NB4 (cell line): ENCODE results near the gene IL2.
A peak's percentile ranks its signal among the peaks of the same experiment; 100 is the strongest.

Experiments used
- DNase-seq: peaks from one replicate; pipeline ENCODE4 v3.0.0; 2010; ENCODE audit warnings: low read depth
- H3K4me3 ChIP-seq: one replicate; pipeline ENCODE4 v1.5.1; 2011; ENCODE audit warnings: mild to moderate bottlenecking, low read depth, low read length, moderate library complexity
- CTCF ChIP-seq: IDR thresholded peaks from one replicate; pipeline ENCODE4 v1.5.1; 2012; ENCODE audit warnings: low read depth, low read length
- MAX ChIP-seq: IDR thresholded peaks from 2 replicates; pipeline ENCODE4 v1.6.1; 2011; ENCODE audit warnings: low read depth, low read length
- MYC ChIP-seq: IDR thresholded peaks from 2 replicates; pipeline ENCODE4 v1.6.1; 2011; ENCODE audit warnings: low read depth, low read length
- POLR2A ChIP-seq: IDR thresholded peaks from 2 replicates; pipeline ENCODE4 v1.6.1; 2011; ENCODE audit warnings: mild to moderate bottlenecking; ENCODE audit not compliant: insufficient read length; ENCODE audit errors: extremely low read depth

The IL2 gene

DNA sequence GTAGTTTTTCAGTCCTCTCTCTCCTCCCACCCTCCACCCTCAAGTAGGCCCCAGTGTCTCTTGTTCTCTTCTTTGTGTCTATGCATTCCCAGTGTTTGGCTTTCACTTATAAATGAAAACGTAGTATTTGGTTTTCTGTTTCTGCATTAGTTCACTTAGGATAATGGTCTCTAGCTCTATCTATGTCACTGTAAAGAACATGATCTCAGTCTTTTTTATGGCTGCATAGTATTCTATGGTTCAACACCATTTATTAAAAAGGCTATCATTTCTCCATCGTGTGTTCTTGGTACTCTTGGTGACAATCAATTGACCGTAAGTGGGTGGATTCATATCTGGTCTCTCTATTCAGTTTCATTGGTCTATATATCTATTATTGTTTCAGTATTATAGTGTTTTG is 18.7 kb upstream of the IL2 start:
- TF ChIP-seq CTCF (no peak), MYC (no peak), MAX (no peak), POLR2A (no peak)
- no peak overlapping the region for H3K4me3 ChIP-seq
- DNase-seq, result no peak

DNA sequence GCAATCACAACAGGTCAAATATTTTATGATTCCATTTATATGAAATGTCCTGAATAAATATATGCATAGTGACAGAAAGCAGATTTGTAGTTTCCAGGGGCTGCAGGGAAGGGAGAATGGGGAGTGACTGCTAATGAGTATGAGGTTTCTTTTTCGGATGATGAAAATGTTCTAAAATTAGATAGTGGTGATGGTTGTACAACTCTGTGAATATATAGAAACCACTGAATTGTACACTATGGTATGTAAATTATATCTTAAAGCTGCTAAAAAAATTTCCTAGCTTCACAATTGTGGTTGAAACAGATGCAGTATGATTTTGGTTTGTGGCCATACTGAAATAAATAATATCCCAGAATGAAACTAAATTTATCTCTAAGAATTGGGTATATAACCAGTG is 12.9 kb upstream of the IL2 start:
- no peak overlapping the region for H3K4me3 ChIP-seq
- TF ChIP-seq POLR2A (no peak), MYC (no peak), CTCF (no peak), MAX (no peak)
- no peak for DNase-seq

DNA sequence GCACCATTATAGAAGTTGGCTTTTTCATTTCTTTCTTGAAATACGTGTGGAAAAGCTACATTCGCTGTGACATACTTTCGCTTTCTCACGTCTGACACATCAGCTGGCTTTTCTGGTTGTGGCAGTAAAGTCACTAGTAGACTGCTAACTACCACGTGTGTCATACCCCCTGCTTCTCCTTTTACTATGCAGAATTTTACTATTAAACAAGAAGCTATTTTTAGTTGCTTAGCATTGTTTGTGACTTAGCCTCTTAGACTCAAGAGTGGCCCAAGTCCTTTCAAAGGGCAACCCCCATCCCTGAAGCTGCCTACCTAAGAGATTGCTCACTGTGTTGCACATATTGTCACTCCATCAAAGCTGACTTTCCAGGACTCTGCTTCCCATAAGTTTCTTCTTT is 2.1 kb upstream of the IL2 start:
- peak overlapping the region; percentile 55 for H3K4me3 ChIP-seq
- TF ChIP-seq MAX, result peak; percentile 78
- TF ChIP-seq MYC, result no peak
- DNase-seq, result peak; percentile 39

DNA sequence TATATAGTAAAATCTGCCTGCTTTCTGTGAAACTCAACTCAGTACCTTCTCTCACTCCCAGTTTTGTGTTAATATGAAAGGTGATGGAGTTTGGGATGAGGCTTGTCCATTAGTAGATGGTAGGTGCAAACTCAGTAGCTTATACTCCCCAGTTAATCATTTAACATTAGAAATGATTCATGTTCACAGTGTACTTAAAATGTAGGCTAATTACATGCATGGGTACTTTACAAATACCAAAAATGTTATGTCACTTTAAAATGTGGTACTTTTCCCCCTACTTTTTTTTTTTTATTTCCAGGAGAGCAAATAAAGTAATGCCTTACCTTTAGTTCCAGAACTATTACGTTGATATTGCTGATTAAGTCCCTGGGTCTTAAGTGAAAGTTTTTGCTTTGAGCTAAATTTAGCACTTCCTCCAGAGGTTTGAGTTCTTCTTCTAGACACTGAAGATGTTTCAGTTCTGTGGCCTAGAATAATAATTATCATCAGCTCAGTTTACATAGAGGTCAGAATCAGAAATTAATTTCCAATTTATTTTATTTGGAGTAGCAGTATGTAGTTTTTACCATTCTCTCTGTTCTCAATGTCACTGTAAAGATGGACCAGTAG is 3.0 kb downstream of the IL2 start:
- no peak for DNase-seq
- TF ChIP-seq MYC (no peak), POLR2A (no peak), CTCF (no peak), MAX (no peak)
- no peak overlapping the region for H3K4me3 ChIP-seq

GRCh38 chr4:122450847-122451246 is 5.7 kb downstream of the IL2 start:
- TF ChIP-seq POLR2A (no peak), MYC (no peak), CTCF (peak; percentile 11)
- no peak overlapping the region for H3K4me3 ChIP-seq
- DNase-seq, result peak; percentile 13

GRCh38 chr4:122434285-122434684 is 22.2 kb downstream of the IL2 start:
- H3K4me3 ChIP-seq, result no peak overlapping the region
- no peak for DNase-seq
- TF ChIP-seq POLR2A (no peak), CTCF (no peak), MAX (no peak), MYC (no peak)
